MM.1S (cell line): Measurements from ENCODE around the gene KCNQ1.

ENCODE experiments used
- CTCF ChIP-seq: fragments of 300-600 bp; sonication (generic); IDR thresholded peaks from 2 replicates; pipeline ENCODE4 v1.5.1; 2016; ENCODE audit warnings: antibody characterized with exemption, low read length, mixed read lengths
- EZH2 ChIP-seq: fragments of 300-600 bp; sonication (generic); optimal IDR thresholded peaks from 2 replicates; pipeline ENCODE3; 2017; ENCODE audit warnings: low read depth, mild to moderate bottlenecking, antibody characterized with exemption, low read length, mixed read lengths

GRCh38 chr11:2737866-2738265 lies 293.1 kb downstream of the KCNQ1 start:
- TF ChIP-seq CTCF: no peak
- no peak for TF ChIP-seq EZH2
